ENCODE measurements around the gene SH2B3.
A peak's percentile ranks its signal among the peaks of the same experiment; 100 is the strongest.

GRCh38 chr12:111405149-111405858 lies 419 bp upstream of the SH2B3 start:
- TF ChIP-seq POLR2A (IDR thresholded peaks at IDR 0.05) (no peak), POLR2AphosphoS5 (IDR thresholded peaks at IDR 0.05; ENCODE audit: insufficient read depth in 1 of 2, low read depth in 1 of 2) (peak in 1 of 2 donors; percentile 45)
- TF ChIP-seq, protein P1, sequence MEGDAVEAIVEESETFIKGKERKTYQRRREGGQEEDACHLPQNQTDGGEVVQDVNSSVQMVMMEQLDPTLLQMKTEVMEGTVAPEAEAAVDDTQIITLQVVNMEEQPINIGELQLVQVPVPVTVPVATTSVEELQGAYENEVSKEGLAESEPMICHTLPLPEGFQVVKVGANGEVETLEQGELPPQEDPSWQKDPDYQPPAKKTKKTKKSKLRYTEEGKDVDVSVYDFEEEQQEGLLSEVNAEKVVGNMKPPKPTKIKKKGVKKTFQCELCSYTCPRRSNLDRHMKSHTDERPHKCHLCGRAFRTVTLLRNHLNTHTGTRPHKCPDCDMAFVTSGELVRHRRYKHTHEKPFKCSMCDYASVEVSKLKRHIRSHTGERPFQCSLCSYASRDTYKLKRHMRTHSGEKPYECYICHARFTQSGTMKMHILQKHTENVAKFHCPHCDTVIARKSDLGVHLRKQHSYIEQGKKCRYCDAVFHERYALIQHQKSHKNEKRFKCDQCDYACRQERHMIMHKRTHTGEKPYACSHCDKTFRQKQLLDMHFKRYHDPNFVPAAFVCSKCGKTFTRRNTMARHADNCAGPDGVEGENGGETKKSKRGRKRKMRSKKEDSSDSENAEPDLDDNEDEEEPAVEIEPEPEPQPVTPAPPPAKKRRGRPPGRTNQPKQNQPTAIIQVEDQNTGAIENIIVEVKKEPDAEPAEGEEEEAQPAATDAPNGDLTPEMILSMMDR (IDR thresholded peaks at IDR 0.05), result peak in 2 of 3 experiments; percentile 17 to 28

Data from vagina (tissue), 2 donors.